Measurements from ENCODE around the gene KIF1C.

Gene KIF1C

DNA sequence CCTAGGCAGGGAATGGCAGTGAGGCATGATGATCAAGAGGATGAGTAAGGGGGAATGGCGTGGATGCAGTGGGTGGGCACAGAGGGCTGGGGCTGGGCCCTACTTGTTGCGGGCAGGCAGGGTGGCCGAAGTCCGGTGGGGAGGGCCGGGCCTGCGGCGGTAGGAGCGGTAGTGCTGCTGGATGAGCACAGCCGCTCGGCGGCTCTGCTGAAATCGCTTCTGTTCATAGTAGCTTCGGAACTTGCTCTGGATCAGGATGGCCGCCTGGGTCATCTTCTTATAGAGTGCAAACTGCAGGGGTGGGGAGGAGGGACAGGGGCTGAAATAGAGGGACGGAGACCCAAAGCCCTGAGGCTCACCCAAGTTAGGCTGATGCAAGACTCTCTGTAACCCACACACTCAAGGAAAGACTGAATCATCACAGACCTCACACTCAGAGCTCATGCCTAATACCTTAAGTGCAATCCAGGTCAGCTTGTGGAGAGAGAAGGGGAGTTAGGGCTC is 28.7 kb upstream of the KIF1C start:
- no peak for DNase-seq

DNA sequence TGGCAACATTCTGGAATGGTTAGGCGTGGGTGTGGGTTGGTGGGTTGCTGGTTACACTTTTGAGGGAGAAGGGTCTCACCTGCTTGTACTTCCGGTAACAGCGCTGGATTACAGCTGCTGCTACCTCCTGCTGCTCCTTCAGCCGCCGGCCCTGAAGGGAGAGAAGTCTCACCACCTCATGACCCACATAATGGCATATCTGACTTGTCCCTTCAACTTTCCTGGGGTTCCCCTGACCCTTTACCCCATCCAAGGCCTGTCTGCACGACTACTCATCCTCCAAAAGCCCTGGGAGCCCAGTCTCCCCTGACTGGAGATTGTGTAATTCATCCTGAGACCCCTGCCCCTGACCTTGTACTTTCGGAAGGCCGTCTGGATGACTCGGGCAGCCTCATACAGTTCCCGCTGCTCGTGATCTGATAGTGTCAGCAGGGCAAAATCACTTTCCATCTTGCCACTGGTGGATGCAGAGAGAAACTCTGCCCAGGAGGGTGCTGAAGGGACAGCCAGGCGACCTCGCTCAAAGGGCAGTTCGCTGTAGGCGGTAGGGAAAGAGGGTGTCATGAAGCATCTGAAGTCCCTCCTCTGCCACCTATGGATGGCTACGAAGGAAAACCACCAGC is 28.1 kb upstream of the KIF1C start:
- DNase-seq = no peak

DNA sequence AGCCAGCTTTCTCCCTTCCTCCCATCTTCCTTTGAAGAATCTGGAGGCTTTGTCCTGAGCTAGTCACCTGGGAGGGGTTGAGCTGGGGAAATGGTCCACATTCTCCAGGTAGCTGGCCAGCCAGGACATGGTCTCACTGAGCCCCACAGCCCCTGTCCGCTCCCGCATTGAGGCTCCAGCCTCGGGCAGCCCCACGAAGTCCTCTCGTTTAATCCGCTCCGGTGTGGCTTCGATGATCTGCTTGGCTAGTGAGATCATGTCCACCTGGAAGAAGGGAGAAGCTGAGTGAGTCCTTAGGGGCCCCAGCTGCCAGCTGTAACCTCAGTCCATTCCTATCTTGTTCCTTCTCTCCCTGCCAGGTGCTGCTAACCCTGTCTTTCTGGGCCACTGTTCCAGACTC is 27.5 kb upstream of the KIF1C start:
- no peak for DNase-seq

DNA sequence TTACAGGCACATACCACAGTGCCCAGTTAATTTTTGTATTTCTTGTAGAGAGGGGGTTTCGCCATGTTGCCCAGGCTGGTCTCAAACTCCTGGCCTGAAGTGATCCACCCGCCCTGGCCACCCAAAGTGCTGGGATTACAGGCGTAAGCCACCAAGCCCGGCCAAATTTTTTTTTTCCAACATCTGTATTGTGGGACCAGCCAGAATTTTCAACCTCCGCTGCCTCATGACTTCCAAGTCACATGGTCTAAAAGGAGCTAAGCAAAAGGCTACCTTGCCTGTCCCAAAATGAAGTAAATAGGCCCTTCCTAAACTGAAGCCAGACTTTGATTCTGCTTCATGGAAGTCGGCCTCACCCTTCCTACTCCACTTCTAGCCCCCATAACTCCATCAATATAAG is 25.9 kb upstream of the KIF1C start:
- DNase-seq = no peak

DNA sequence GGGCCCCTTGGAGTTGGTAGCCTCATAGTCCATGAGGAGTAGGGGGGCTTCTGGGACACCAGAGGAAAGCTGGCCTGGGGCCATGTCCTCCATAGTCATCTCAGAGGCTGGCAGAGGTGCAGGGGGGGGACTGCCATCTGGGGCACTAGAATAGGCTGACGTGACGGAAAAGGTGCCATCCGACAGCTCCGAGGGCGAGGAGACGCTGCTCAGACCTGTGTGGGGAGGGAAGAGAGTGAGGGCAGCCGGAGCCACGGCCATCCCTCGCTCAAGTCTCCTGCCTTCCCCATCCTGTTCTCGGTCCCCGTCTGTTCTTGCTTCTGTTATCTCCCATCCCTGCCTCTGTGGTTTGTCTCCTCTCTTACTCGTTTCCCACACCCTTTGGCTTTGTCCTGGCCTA is 25.4 kb upstream of the KIF1C start:
- no peak for DNase-seq

DNA sequence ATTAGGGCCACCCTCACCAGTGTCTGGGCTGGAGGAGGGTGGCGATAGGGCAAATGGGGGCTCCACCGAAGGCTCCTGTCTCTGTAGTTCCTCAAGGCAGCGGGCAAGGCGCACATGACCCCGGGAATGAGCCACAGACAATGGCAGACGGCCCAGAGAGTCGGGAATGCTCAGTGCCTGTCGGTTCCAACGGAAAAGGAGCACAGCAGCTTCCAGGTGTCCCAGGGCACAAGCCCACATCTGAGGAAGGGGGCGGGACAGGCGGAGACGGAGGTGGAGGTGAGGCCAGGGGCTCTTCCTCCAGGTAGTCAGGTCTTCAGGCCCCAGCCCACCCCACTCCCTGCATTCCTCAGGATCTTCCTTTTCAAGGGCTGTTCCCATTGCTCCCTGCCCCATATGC is 25.0 kb upstream of the KIF1C start:
- DNase-seq = no peak

DNA sequence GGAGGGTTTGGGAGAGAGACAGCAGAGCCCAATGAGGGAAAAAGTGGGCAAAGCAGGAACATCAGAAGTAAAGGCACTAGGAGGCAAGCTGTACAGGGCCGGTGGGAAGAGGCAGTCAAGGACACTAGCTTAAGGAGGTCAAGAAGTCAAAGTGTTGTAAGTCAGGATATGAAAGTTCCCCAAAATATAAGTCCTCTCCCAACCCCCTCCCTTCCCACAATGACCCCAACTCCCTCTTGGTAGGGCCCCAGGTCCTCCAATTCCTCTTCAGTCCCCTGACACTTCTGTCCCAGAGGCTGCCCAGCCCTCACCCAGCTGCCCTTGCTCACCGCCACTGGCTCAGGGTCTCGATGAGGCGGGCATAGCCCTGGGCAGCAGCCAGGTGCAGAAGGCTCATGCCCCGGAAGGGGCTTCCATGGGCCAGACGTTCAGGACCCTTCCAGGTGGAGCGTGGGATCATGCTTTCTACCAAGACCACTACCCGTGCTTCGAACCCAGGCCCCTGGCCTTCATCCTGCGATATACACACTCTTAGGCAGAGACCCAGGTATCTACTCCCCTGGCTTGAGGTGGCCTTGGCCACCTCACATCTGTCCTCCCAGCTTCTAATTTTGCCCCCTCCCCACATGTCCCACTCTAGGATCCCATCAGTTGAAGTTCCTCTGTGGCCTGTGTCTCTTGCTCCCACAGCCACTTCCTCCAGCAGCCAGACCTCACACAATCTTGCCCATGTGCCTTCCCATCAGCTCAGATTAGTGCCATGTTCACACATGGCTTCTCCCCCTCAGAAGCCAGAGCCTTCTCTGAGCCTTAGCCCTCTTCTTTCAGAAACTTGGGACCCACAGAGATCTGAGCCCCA is 24.3 kb upstream of the KIF1C start:
- DNase-seq = no peak

DNA sequence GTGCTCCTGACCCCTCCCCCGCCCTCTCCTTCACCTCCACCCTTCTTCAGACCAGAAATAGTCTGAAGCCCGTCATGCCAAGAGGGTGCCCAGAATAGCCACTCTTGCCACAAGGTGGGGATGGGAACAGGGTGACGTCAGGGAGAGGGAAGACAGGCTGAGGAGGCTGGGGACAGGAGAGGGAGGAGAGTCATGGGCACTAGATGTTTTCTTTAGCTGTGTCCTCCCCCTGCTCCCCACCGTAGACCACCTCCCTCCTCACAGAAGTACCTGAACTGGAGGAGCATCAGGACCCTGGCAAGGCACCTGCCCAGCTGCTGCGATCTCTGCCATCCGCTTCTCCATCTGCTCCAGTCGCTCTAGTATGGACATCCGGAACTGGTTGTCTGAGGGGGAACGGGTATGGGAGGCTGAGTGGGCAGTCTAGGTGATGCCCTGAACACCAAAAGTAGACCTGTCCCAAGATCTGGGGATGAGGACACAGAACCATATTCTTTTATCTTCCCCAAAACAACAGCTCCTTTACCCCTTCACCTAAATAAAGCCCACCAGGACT is 23.6 kb upstream of the KIF1C start:
- no peak for DNase-seq

DNA sequence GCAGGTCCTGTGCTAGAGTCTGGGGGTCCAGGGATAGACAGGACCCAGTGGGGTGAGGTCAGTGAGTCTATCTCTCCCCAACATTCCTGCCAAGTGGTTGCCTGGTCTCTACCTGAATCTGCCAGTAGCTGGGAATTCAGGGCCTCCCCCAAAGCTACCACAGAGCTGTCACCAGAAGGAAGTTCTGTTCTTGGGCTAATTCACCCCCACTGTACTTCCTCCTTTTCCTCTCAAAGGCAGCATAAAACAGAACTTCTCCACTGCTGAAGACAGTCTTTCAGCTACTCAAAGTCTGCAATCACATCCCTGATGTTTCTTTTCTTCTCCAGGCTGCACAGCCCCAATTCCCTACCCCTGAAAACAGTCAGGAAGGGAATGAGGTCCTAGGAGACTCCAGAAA is 19.0 kb upstream of the KIF1C start:
- peak; percentile 69 to 72 for DNase-seq

DNA sequence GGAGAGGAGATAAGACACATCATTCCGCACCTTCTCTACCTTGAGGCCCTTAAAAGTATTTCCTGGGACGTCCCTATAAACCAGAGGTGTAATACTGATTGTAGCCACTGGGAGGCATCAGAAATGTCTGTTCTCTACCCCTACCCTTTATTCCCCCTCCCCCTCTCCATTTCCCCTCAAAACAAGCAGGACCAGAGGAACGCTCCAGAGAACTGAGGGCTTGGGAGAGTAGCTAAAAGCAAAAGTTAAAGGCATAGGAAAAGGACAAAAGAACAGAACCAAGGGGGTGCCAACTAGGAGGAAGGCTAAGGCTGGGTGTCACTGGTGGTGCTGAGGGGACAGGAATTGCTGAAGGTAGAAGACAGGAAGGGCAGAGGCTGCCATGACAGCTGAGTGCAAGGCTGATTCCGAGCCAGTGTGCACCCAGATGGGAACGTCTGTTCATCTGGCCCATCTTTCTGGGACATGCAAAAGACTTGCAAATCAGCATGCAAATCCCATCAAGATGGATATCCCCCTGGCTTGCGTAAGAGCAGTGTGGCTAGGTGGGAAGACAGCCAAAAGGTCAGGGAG is 17.0 kb upstream of the KIF1C start:
- DNase-seq = peak; percentile 25 to 42

DNA sequence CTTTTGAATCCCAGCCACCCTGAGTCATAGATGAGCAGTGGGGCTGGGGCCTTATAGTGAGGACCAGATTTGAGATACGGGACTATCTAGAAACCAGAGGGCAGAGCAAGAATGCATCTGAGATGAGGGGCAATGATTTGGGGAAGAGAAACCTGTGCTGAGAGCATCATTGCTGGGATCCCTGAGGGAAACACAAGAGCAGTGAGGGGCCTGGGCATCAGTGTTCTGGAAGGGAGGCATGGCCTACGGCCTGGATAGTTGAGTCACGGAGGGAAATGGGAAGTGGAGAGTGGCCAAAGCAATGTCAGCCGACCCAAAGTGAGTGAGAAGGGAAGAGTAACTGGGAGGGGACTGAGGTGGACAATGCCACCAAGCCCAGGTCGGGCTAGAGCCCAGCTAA is 15.4 kb upstream of the KIF1C start:
- no peak for DNase-seq

DNA sequence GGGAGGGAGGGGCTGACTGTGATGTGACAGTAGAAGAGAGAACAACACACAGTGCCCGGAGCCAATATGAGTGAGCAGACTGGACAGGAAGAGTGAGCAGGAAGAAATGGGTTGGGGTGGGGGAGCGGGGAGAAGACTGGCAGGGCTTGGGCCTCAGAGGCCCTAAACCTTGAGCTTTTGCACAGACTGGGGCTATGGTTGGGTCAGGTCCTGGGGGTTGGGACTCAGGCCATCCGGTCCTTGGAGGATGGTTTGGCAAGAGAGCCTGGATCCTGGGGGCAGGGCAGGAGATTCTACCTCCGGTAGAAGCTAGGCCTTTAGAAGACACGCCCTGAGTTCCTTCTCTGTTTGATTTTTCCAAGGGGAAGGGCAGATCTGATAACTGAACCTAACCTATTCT is 11.3 kb upstream of the KIF1C start:
- DNase-seq = no peak

DNA sequence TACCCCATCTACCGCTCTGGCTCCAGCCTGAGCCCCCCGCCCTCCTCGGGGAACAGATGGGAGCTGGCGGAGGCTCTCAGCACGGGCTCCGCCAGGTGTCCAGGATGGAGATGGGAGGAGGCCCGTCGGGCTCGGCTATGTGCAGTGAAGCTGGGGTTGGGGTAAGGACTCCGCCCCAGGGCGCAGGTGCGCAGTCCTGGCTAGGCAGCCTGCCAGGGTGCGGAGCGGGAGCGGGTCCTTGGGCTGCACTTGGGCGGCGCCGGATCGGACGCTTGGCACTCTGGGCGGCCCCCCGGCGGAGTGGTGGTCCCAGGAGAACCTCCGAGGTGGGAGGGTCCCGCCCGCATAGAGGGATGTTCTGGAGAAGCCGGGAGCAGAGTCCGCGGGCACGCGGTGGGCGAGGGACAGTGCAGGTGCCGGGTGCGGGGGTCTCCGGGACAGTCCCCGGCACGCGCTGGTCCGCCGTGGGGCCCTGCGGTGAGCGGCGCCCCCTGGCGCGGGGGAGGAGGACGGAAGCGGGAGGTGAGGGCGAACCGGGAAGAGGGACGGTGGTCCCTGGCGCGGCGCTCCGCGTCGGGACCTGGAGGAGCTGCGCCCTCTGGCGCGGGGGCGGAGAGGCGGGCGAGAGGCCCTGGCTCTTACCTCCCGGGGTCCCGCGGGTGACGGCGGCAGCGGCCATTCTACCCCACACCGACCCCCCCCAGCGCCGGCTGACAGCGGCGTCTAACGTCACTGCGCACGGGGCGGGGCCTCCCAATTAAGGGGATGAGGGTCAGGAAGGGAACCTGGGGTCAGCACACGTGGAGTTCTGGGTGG is 10.6 kb upstream of the KIF1C start, which contains the start of gene CAMTA2:
TSS of gene CAMTA2 (minus strand) at position 725 of the 816 bp plus-strand sequence. CDS start 1,453 bp downstream, outside the sequence.
- DNase-seq = peak; percentile 51 to 58

DNA sequence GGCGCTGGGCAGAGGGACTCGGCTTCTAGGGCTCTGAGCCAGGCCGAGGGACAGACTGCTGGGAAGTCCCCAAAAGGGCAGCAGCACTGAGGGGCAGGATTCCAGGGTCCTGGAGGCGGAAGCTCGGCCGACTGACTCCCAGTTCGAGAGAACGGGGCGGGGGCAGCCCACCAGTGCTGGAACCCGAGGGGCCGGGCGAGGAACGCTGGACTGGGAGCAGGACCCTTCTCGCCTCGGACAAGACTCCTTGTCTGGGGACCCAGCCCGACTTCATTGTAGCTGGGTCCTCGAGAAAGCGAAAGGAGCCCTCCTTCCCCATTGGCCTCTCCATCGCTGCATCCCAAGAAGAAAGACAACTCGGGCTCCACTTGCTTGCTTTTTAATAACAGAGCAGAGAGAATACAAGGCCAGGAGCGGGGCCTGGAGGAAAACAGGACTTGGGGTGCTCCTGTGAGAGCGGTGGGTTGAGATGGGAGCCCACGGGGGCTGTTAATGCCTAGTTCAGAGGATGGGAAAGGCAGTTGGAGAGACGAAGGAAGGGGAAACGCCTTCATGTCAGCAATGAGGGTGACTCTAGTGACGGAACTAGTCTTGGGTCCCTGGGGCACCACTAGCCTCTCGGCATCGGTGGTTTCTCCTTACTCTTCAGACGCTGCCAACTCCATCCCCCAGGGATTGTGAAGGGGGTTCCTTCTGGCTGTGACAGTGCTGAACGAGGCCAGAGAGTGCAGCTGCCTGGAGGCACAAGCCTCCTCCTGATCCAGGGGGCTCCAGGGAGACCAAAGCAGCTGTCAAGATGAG is 9.8 kb upstream of the KIF1C start:
- DNase-seq = peak in 1 of 2 experiments; percentile 5

DNA sequence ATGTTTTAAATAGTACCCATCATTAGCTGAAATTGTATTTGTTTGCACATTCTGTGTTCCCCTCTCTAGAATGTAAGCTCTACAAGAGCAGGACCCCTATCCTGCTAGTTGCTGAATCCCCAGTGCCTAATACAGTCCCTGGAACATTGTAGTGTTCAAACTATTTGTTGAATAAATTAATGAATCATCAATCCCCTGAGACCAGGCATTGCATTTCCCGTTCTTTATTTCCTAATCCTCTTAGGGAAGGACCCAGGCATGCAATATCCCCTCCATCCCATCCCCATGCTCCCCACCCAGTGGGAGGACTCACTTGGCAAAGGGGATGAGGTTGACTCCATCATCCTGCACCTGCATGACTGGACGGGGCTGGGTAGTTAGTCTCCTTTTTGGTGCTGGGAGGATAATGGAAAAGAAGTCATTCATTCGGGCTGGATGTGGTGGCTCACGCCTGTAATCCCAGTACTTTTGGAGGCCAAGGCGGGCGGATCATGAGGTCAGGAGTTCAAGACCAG is 3.6 kb upstream of the KIF1C start:
- DNase-seq = no peak

DNA sequence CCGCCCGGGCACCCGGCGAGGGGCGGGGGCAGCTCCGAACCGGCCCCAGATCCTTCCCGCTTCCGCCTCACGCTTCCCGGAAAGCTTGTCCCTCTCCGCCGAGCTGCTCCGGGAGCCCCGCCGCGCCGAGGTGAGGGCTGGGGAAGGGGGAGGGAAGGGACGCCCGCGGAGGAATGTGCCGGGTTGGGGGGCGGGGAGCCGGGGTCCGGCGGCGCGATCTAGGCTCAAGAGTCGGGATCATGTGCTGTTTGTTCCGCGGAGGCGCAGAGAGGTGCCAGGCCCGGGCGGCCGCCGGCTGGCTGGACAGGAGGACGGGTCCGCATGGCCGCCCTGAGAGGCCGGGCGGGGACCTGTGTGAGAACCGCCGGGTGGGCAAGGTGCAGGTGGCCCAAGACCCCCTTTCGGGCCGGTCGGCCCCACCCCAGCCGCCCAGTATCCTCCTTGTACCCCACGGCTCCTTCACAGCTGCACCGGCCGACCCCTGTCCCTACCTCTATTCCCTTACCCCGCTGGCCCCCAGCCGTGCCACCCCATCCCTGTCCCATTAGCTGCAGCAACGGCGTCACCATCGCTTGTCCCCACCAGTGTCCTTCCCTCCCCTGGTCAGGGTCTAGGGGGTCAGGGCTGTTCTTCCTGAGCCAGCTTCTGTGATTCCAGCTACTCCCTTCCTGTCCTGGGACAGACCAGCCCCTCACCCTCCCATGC is 429 bp downstream of the KIF1C start:
- no peak for DNase-seq

DNA sequence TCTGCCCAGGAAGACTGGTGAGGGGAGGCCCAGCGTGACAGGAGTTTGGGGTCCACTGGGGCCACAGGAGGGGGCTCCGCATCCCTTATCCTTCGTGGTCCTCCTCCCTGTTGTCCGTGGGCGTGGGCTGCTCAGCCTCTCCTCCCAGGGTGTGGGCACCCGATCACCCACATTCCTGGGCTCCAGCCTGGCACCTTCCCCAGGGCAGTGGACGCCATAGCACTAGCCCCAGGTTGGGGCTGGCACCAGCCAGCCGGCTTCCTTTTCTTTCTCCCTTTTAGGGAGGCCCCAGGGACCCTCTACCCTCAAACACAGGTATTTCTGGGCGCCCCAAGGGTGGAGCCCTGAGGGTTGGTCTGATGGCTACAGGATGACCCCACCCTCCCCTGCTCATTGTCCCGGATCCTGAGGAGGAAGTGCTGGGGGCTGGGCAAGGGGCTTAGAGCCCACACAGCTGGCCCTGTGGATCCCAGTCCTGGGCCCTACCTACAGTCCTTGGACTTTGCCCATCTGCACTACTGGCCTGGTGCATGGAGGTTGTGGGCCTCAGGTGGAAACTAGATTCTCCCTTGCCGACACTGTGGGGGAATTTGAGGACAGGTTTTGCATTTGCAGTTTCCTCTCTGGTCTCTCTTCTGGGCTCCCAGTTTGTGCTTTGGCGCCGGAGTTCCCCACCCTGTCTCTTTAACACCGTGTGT is 1.1 kb downstream of the KIF1C start:
- no peak for DNase-seq

DNA sequence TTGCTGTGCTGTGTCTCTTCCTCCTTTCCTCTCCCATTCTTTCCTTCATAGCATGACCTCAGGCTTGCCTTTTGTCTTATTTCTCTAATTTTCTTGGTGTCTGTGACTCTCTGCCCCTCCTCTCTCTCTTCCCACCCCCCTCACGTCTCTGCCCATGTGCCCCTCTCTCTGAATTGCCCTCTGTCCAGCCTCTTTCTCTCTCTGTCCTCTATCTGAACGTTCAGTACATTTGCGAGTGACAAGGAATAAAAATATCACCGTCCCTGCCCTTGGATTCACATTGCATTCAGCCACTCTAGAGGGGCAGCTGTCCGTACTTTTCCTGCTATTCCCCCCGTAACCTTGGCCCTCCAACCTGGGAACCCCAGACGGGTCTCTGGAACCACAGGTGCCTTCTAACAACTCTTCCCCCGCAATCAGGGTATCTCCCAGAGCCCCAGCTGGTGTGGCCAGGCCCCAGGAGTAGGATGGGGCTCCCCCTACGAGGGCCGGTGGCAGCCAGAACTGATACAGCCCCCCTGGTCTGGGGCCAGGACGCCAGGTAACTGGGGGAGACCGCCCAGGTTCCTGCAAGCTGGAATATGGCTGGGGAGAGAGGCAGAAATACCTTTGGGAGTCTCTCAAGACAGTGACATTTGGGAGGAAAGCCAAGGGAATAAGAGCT is 1.8 kb downstream of the KIF1C start:
- no peak for DNase-seq

DNA sequence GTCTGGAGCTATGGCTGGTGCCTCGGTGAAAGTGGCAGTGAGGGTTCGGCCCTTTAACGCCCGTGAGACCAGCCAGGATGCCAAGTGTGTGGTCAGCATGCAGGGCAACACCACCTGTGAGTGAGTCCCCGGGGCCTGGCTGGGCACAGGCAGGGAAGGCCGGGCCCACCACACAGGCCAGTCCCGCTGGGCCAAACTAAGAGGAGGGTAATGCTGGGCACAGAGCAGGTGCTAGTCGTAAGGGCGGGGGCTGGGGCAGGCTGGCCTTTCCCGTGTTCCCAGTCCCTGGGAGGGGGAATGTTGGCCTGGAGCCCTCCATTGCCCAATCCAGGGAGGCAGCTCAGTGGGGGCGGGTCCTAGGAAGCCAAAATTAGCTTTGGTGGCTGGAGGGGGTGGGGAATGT is 2.5 kb downstream of the KIF1C start:
- DNase-seq = no peak

Measured in Kasumi-1 (cell line).